Bone marrow (tissue), 2 donors: ENCODE results near the gene GBP1.

Experiments used
- DNase-seq, 2 donors: peaks; one replicate each; lab custom pipeline; 2025; lab: John Stamatoyannopoulos, UW

Gene GBP1

GRCh38 chr1:89008511-89008910 is 56.5 kb downstream of the GBP1 start:
- DNase-seq = no peak

GRCh38 chr1:89005286-89006151 is 59.5 kb downstream of the GBP1 start:
- DNase-seq = no peak
